ENCODE measurements around the gene KAT8. TPM values are rescaled to one million over a fixed set of nuclear protein-coding genes. Genes with fewer than 3 reads are reported as not detected.
"Not testable (repeated sequence)": the region's sequence is repeated elsewhere in the genome, so short reads cannot be mapped to it uniquely, and the experiment has no call there.

KAT8 gene
- total RNA-seq, 2 experiments from 2014 or later, result 114 to 124 TPM

DNA sequence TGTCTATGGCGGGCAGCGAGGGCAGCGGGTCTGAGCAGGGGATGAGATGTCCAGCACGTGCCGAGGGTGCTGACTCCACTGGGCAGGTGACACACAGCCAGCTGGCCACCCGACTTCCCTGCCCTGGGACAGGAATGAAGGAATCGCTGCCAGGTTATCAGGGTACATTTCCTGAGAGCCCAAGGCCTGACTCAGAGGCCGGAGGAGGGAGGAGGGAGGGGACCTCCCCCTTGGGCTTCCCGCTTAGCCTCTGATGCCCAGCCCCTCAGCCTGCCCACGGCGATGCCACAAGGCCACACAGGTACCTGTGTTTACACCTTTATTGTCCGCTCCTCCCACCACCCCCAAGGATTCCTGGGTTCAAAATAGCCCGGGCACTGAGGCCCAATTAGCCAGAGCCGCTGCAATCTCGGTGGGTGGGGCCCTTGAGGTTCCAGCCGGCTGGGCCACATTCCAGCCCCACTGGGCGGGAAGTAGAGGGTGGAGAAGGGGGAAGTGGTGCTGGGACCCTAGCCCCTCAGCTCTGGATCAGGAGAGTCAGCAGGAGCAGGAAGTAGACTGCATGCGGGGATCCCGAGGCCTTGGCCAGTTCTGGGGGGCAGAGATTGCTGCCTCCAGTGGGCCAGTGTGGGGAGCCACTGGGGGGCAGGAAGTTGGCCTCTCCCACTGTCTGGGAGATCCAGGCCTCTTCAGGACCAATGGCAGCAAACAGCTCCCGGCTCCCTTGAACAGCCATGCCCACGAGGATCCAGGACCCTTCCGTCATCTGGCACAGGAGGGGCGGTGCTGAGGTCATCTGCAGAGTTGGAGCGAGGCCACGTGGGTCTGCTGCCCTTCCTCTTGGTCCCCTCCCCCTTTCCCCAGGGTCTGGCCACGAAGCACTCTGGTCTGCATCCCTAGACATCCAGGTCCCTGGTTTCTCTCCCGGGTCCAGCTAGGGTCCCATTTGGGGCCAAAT, 21.4 kb downstream of the KAT8 start:
- intact Hi-C loops (cut with DNase I, micrococcal nuclease), result no loop called here
- Mint-ChIP-seq H3K4me3 (no peak overlapping the region), H3K4me1 (ENCODE audit: low read depth) (peaks cover 12% of the 10 kb centered on the region), H3K27ac (no peak overlapping the region), H3K36me3 (ENCODE audit: low read depth) (peaks cover 1% of the 10 kb centered on the region), H3K9me3 (no peaks in the 10 kb centered on the region), H3K27me3 (no peaks in the 10 kb centered on the region)
- no peaks in the 10 kb centered on the region for H3K36me3 ChIP-seq (ENCODE audit: insufficient read depth, low read length)
- peaks cover 21% of the 10 kb centered on the region for H3K4me1 ChIP-seq (ENCODE audit: insufficient read depth, low read length)
- ATAC-seq (ENCODE audit: poor library complexity) (no peak), DNase-seq (no peak)
- TF ChIP-seq CTCF (IDR thresholded peaks at IDR 0.05), result no peak
- no peak overlapping the region for H3K4me3 ChIP-seq (ENCODE audit: low read length)
- no peaks in the 10 kb centered on the region for H3K9me3 ChIP-seq (ENCODE audit: control insufficient read depth in 1 of 2, insufficient read depth in 1 of 2, low read length in 2 of 2)
- ChIA-PET CTCF (no interaction called here), POLR2A (interaction anchor here (0.7 kb wide), 1 partner anchor 41 kb away, joined by 3 read pairs; the partner anchor contains the start of gene FUS)
- H3K27me3 ChIP-seq (ENCODE audit: control insufficient read depth in 1 of 2, insufficient read depth in 2 of 2, low read length in 2 of 2), result no peaks in the 10 kb centered on the region
- H3K27ac ChIP-seq (ENCODE audit: low read depth in 1 of 2, low read length in 2 of 2), result no peak overlapping the region

GRCh38 chr16:31141071-31141469, 23.6 kb downstream of the KAT8 start:
- not testable (repeated sequence) for ATAC-seq (ENCODE audit: poor library complexity); H3K27ac Mint-ChIP-seq; DNase-seq; H3K9me3 ChIP-seq (ENCODE audit: control insufficient read depth in 1 of 2, insufficient read depth in 1 of 2, low read length in 2 of 2); H3K9me3 Mint-ChIP-seq; H3K4me3 ChIP-seq (ENCODE audit: low read length); H3K27ac ChIP-seq (ENCODE audit: low read depth in 1 of 2, low read length in 2 of 2); H3K27me3 Mint-ChIP-seq; H3K36me3 ChIP-seq (ENCODE audit: insufficient read depth, low read length); H3K27me3 ChIP-seq (ENCODE audit: control insufficient read depth in 1 of 2, insufficient read depth in 2 of 2, low read length in 2 of 2); H3K36me3 Mint-ChIP-seq (ENCODE audit: low read depth)
- ChIA-PET POLR2A (interaction anchor here (1.2 to 4.1 kb wide), 5 partner anchors 8 to 197 kb away, joined by 5 to 152 read pairs (median 64); partner anchors contain the start of genes FUS, KAT8, ZNF646 and ZNF668), CTCF (interaction anchor here (1.9 to 2.1 kb wide), 2 partner anchors 20 to 24 kb away, joined by 26 to 32 read pairs; partner anchors contain the start of gene KAT8)
- intact Hi-C loops (cut with DNase I, micrococcal nuclease), result loop anchor here in 1 of 2 experiments (5.0 to 10.0 kb wide), 2 partner anchors 34 to 64 kb away; partner anchors contain the start of genes BCKDK and PYCARD
- peaks cover 23% of the 10 kb centered on the region for H3K4me1 ChIP-seq (ENCODE audit: insufficient read depth, low read length)
- peak overlapping the region; percentile 34 for H3K4me3 Mint-ChIP-seq
- peaks cover 13% of the 10 kb centered on the region for H3K4me1 Mint-ChIP-seq (ENCODE audit: low read depth)

DNA sequence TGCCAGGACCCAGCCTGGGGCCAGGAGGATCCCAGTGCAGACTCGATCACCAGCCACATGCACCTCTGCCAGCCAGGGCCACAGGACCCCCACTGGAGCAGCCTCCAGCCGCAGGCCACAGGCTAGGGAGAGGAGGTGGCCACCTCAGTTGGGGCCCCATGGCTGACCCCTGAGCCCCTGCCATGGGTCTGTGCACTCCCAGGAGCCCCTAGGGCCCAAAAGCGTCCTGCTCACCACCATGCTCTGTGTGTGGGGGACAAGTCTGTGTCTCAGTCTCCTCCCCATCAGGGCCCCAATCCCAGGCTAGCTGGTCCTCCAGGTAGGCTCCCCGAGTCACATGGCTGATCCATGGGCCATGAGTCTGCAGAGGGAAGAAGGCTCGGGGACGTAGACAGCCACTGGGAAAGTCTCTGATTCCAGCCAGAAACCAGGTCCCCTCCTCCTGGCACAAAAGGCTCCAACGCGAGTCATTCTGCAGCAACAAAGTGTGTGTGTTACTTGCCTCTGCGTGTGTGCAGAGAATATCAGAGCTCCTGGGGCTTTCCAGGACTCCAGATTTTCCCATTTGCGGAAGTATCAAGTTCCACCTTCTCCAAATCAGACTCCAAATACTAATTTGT, 24.1 kb downstream of the KAT8 start:
- ATAC-seq (ENCODE audit: poor library complexity) (no peak), DNase-seq (peak in 2 of 14 experiments; percentile 6 to 12)
- Mint-ChIP-seq H3K27me3 (no peaks in the 10 kb centered on the region), H3K9me3 (no peaks in the 10 kb centered on the region), H3K4me1 (ENCODE audit: low read depth) (peaks cover 13% of the 10 kb centered on the region), H3K27ac (peak overlapping the region; percentile 84), H3K4me3 (peak overlapping the region; percentile 84), H3K36me3 (ENCODE audit: low read depth) (no peaks in the 10 kb centered on the region)
- peaks cover 23% of the 10 kb centered on the region for H3K4me1 ChIP-seq (ENCODE audit: insufficient read depth, low read length)
- H3K27me3 ChIP-seq (ENCODE audit: control insufficient read depth in 1 of 2, insufficient read depth in 2 of 2, low read length in 2 of 2), result no peaks in the 10 kb centered on the region
- H3K27ac ChIP-seq (ENCODE audit: low read depth in 1 of 2, low read length in 2 of 2), result peak overlapping the region; percentile 29 to 76
- CTCF ChIA-PET, result interaction anchor here (0.6 to 2.1 kb wide), 40 partner anchors 12 to 732 kb away, joined by 3 to 32 read pairs (median 4); partner anchors contain the start of genes ARMC5, BCKDK, FUS and HSD3B7
- POLR2A ChIA-PET, result interaction anchor here (0.6 to 4.1 kb wide), 43 partner anchors 9 to 764 kb away, joined by 3 to 152 read pairs (median 5); partner anchors contain the start of genes ARMC5, FUS, HSD3B7 and KAT8
- H3K36me3 ChIP-seq (ENCODE audit: insufficient read depth, low read length), result no peaks in the 10 kb centered on the region
- H3K9me3 ChIP-seq (ENCODE audit: control insufficient read depth in 1 of 2, insufficient read depth in 1 of 2, low read length in 2 of 2), result no peaks in the 10 kb centered on the region
- intact Hi-C loops (cut with DNase I, micrococcal nuclease), result loop anchor here (1.0 to 10.0 kb wide), 12 partner anchors 23 to 184 kb away; partner anchors contain the start of genes HSD3B7 (in 2 of the 2), BCKDK (in 1 of the 2), FUS (in 1 of the 2) and PYCARD (in 1 of the 2)
- peak overlapping the region; percentile 41 for H3K4me3 ChIP-seq (ENCODE audit: low read length)
- no peak for TF ChIP-seq CTCF (IDR thresholded peaks at IDR 0.05)

All from CD4-positive, alpha-beta T cell (primary cell).